ENCODE measurements around the gene NRSN2.
A peak's percentile ranks its signal among the peaks of the same experiment; 100 is the strongest.
"Not testable (repeated sequence)": the region's sequence is repeated elsewhere in the genome, so short reads cannot be mapped to it uniquely, and the experiment has no call there.

NRSN2 gene

GRCh38 chr20:354298-354977, 7.5 kb downstream of the NRSN2 start:
- DNase-seq = peak; percentile 67

- not testable (repeated sequence) for DNase-seq
Measured at GRCh38 chr20:356154-356553, 9.2 kb downstream of the NRSN2 start.

GRCh38 chr20:356745-357144, 9.8 kb downstream of the NRSN2 start:
- DNase-seq = no peak

GRCh38 chr20:358891-359555, 12.1 kb downstream of the NRSN2 start:
- DNase-seq = no peak

- DNase-seq = no peak
Measured at GRCh38 chr20:361561-361960, 14.7 kb downstream of the NRSN2 start.

- DNase-seq = peak; percentile 72
Measured at GRCh38 chr20:362271-363254, 15.7 kb downstream of the NRSN2 start.

GRCh38 chr20:363319-364078, 16.6 kb downstream of the NRSN2 start:
- DNase-seq = no peak

- DNase-seq = no peak
Measured at GRCh38 chr20:364905-365794, 18.2 kb downstream of the NRSN2 start.

GRCh38 chr20:366041-366718, 19.3 kb downstream of the NRSN2 start:
- DNase-seq = no peak

GRCh38 chr20:366719-367485, 20.0 kb downstream of the NRSN2 start:
- DNase-seq = no peak

- no peak for DNase-seq
Measured at GRCh38 chr20:367486-367887, 20.6 kb downstream of the NRSN2 start.

GRCh38 chr20:368915-369314, 22.0 kb downstream of the NRSN2 start:
- DNase-seq = no peak

- DNase-seq = no peak
Measured at GRCh38 chr20:370151-370600, 23.3 kb downstream of the NRSN2 start.

- DNase-seq = no peak
Measured at GRCh38 chr20:370977-371754, 24.3 kb downstream of the NRSN2 start.

- peak; percentile 92 for DNase-seq
Measured at GRCh38 chr20:371755-372542, 25.0 kb downstream of the NRSN2 start.

- not testable (repeated sequence) for DNase-seq
Measured at GRCh38 chr20:372543-373082, 25.7 kb downstream of the NRSN2 start.

GRCh38 chr20:373171-373890, 26.4 kb downstream of the NRSN2 start:
- peak; percentile 86 for DNase-seq

Data from HCEC 1CT (cell line).